DOHH2 (cell line): ENCODE results near the gene MEGF11.

Source experiments
- H3F3A ChIP-seq: fragments of 200-600 bp; sonication (generic), shearing (Covaris generic); 2 replicates; pipeline ENCODE4 v1.6.0; 2016; ENCODE audit warnings: antibody characterized with exemption, mild to moderate bottlenecking; ENCODE audit not compliant: control insufficient read depth, insufficient read depth
- H3K27ac ChIP-seq: fragments of 200-600 bp; sonication (generic); 2 replicates; pipeline ENCODE4 v1.5.1; 2014; ENCODE audit warnings: low read depth, mild to moderate bottlenecking, low read length, moderate library complexity
- H3K27me3 ChIP-seq: fragments of 200-600 bp; sonication (generic); 2 replicates; pipeline ENCODE4 v1.6.1; 2014; ENCODE audit warnings: mild to moderate bottlenecking, low read length, mixed read lengths; ENCODE audit not compliant: control insufficient read depth
- H3K36me3 ChIP-seq: fragments of 200-600 bp; sonication (generic); 2 replicates; pipeline ENCODE4 v1.6.1; 2014; ENCODE audit warnings: mild to moderate bottlenecking, low read length, moderate library complexity, mixed read lengths; ENCODE audit not compliant: control insufficient read depth
- H3K4me1 ChIP-seq: fragments of 200-600 bp; sonication (generic); 2 replicates; pipeline ENCODE4 v1.6.1; 2014; ENCODE audit warnings: mild to moderate bottlenecking, low read length, mixed read lengths; ENCODE audit not compliant: control insufficient read depth
- H3K4me2 ChIP-seq: fragments of 200-600 bp; sonication (generic); 2 replicates; pipeline ENCODE4 v1.6.0; 2014; ENCODE audit warnings: mild to moderate bottlenecking, low read length, moderate library complexity
- H3K4me3 ChIP-seq: fragments of 200-600 bp; sonication (generic); 2 replicates; pipeline ENCODE4 v1.5.1; 2014; ENCODE audit warnings: mild to moderate bottlenecking, low read length, mixed read lengths
- H3K79me2 ChIP-seq: fragments of 200-600 bp; sonication (generic); 2 replicates; pipeline ENCODE4 v1.6.1; 2014; ENCODE audit warnings: mild to moderate bottlenecking, low read length, mixed read lengths; ENCODE audit not compliant: control insufficient read depth
- H3K9me2 ChIP-seq: fragments of 200-600 bp; sonication (generic); replicated peaks from 2 replicates; pipeline ENCODE4 v1.6.1; 2014; ENCODE audit warnings: mild to moderate bottlenecking, low read length, mixed read lengths; ENCODE audit not compliant: control insufficient read depth
- H3K9me3 ChIP-seq: fragments of 200-600 bp; sonication (generic); 2 replicates; pipeline ENCODE4 v1.6.1; 2014; ENCODE audit warnings: antibody characterized with exemption, low read length, mixed read lengths; ENCODE audit not compliant: control insufficient read depth, insufficient read depth
- H4K20me1 ChIP-seq: fragments of 200-600 bp; sonication (generic); 2 replicates; pipeline ENCODE4 v1.6.0; 2014; ENCODE audit warnings: low read depth, mild to moderate bottlenecking, antibody characterized with exemption, low read length, moderate library complexity; ENCODE audit not compliant: control insufficient read depth, insufficient read depth
- EZH2phosphoT487 ChIP-seq: fragments of 200-600 bp; sonication (generic); IDR thresholded peaks from 2 replicates; pipeline ENCODE4 v1.6.1; 2017; ENCODE audit warnings: borderline replicate concordance, mild to moderate bottlenecking, antibody characterized with exemption, low read length, moderate library complexity, mixed read lengths
- TF ChIP-seq, protein P1 (sequence below): fragments of 200-600 bp; sonication (generic); IDR thresholded peaks from one replicate; pipeline ENCODE4 v1.5.1; 2014; ENCODE audit warnings: antibody characterized with exemption, mild to moderate bottlenecking, low read depth, low read length; ENCODE audit not compliant: poor library complexity, severe bottlenecking

The MEGF11 gene

DNA sequence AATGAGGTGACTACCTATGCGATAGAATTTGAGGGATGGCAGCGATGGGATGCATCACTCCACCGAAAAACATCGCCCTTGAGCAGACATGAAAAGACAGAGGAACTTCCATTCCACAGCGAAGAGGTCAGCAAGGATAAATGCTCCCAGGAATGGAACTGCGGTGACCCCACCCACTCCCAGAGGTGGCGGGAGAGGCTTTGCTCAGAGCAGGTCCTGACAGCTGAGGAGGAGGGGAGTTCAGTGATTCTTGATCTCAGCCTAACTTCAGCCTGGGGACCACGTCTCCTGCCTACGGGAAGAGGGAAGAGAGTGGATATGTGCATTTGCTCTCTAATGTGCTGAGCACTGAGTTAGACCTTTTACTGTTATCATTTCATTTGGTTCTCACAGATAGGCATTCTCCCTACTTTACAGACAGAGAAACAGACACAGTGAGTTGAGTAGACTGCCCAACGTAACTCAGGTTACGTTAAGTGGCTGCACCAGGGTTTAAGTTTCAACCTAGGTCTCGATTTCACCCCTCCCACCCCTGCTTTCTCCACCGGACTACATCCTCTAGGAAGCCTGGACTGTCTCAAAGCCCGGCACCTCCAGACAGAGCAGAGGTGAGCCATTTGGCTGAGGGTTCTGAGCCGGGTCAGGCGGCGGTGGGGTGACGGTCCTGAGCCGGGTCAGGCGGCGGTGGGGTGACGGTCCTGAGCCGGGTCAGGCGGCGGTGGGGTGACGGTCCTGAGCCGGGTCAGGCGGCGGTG is 214.3 kb downstream of the MEGF11 start:
- H3K4me2 ChIP-seq = no peak overlapping the region
- H4K20me1 ChIP-seq = peaks cover 3% of the 10 kb centered on the region; the same call in 1 of the 2 replicates
- H3K27ac ChIP-seq = no peak overlapping the region
- H3K4me1 ChIP-seq = no peaks in the 10 kb centered on the region; the same call in 1 of the 2 replicates
- no peak overlapping the region for H3K4me3 ChIP-seq
- no peaks in the 10 kb centered on the region for H3K9me2 ChIP-seq
- H3F3A ChIP-seq = no peaks in the 10 kb centered on the region
- H3K79me2 ChIP-seq = no peaks in the 10 kb centered on the region
- TF ChIP-seq EZH2phosphoT487 = no peak
- TF ChIP-seq, protein P1, sequence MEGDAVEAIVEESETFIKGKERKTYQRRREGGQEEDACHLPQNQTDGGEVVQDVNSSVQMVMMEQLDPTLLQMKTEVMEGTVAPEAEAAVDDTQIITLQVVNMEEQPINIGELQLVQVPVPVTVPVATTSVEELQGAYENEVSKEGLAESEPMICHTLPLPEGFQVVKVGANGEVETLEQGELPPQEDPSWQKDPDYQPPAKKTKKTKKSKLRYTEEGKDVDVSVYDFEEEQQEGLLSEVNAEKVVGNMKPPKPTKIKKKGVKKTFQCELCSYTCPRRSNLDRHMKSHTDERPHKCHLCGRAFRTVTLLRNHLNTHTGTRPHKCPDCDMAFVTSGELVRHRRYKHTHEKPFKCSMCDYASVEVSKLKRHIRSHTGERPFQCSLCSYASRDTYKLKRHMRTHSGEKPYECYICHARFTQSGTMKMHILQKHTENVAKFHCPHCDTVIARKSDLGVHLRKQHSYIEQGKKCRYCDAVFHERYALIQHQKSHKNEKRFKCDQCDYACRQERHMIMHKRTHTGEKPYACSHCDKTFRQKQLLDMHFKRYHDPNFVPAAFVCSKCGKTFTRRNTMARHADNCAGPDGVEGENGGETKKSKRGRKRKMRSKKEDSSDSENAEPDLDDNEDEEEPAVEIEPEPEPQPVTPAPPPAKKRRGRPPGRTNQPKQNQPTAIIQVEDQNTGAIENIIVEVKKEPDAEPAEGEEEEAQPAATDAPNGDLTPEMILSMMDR = no peak
- no peaks in the 10 kb centered on the region for H3K9me3 ChIP-seq
- H3K27me3 ChIP-seq = no peaks in the 10 kb centered on the region
- H3K36me3 ChIP-seq = peaks cover 42% of the 10 kb centered on the region

DNA sequence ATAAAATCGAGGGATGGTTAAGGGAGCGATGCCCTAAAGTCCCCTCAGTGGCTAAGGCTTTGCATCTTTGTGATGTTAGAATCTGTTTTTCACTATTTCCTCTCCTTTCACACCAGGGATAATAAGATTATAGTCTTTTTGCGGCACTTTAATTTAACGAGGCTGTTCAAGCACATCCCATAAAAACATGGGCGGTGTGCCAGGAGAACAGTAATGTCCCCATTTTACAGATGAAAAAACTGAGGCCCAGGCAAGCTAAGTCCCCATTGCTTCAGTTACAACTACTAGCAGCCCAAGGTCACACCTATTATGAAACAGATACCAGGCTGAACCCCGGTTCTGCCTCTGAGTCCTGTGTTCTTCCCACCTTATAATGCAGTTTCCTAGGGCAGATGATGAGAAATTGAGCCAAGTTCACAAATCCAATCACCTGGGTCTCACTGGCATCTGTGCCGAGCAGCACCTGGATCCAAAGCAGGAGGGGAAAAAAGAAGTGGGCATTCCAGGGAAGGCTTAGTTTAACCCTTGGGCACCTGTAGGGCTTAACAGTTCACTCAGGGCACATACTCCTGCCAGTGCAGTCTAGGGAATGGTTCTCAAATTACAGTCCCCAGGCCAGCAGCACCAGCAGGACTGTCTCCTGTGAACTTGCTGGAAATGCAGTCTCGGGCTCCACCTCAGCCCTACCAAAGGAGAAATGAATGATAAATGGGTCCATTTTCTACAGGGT is 215.0 kb downstream of the MEGF11 start:
- H3K27me3 ChIP-seq = no peaks in the 10 kb centered on the region
- H3K79me2 ChIP-seq = no peaks in the 10 kb centered on the region
- no peak overlapping the region for H3K27ac ChIP-seq
- H3K4me2 ChIP-seq = no peak overlapping the region
- TF ChIP-seq EZH2phosphoT487 = no peak
- TF ChIP-seq, protein P1 = no peak
- H3K4me3 ChIP-seq = no peak overlapping the region
- H4K20me1 ChIP-seq = peaks cover 3% of the 10 kb centered on the region; the same call in 1 of the 2 replicates
- no peaks in the 10 kb centered on the region for H3K9me3 ChIP-seq
- H3K4me1 ChIP-seq = no peaks in the 10 kb centered on the region; the same call in 1 of the 2 replicates
- H3F3A ChIP-seq = no peaks in the 10 kb centered on the region
- H3K9me2 ChIP-seq = no peaks in the 10 kb centered on the region
- peaks cover 38% of the 10 kb centered on the region for H3K36me3 ChIP-seq

DNA sequence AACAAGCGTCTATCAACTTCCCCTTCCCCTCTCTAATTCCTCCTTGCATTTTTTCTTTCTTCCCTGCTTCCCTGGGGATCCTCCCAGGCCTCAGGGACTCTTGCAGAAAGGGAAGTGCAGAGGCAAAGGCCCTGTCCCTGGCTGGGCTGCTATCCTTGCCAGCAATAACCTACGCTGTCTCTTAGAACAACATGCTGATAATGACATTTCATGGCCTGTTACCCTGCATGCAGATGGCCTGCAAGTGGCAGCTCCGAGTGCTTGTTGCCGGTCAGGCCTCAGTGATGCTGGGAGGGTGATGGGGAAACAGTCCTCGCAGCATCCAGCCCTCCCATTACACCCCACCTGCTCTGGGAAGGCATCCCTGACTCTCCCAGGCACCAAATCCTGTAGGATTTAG is 216.7 kb downstream of the MEGF11 start:
- no peak overlapping the region for H3K4me3 ChIP-seq
- H3F3A ChIP-seq = no peaks in the 10 kb centered on the region
- no peak overlapping the region for H3K4me2 ChIP-seq
- no peaks in the 10 kb centered on the region for H3K79me2 ChIP-seq
- H3K9me2 ChIP-seq = no peaks in the 10 kb centered on the region
- no peaks in the 10 kb centered on the region for H3K4me1 ChIP-seq
- no peak overlapping the region for H3K27ac ChIP-seq
- TF ChIP-seq EZH2phosphoT487 = no peak
- TF ChIP-seq, protein P1 = no peak
- peaks cover 38% of the 10 kb centered on the region for H3K36me3 ChIP-seq
- H3K27me3 ChIP-seq = no peaks in the 10 kb centered on the region
- no peaks in the 10 kb centered on the region for H3K9me3 ChIP-seq
- peaks cover 6% of the 10 kb centered on the region for H4K20me1 ChIP-seq
